ENCODE results near the gene HABP4.

- no peak for TF ChIP-seq POLR2A (IDR thresholded peaks at IDR 0.05)
- TF ChIP-seq, protein P1, sequence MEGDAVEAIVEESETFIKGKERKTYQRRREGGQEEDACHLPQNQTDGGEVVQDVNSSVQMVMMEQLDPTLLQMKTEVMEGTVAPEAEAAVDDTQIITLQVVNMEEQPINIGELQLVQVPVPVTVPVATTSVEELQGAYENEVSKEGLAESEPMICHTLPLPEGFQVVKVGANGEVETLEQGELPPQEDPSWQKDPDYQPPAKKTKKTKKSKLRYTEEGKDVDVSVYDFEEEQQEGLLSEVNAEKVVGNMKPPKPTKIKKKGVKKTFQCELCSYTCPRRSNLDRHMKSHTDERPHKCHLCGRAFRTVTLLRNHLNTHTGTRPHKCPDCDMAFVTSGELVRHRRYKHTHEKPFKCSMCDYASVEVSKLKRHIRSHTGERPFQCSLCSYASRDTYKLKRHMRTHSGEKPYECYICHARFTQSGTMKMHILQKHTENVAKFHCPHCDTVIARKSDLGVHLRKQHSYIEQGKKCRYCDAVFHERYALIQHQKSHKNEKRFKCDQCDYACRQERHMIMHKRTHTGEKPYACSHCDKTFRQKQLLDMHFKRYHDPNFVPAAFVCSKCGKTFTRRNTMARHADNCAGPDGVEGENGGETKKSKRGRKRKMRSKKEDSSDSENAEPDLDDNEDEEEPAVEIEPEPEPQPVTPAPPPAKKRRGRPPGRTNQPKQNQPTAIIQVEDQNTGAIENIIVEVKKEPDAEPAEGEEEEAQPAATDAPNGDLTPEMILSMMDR (IDR thresholded peaks at IDR 0.05), result no peak
Measured at GRCh38 chr9:96419691-96419969, 30.3 kb upstream of the HABP4 start.

Measured in esophagus squamous epithelium (tissue), 4 donors.